ENCODE results near the gene FOXO6. TPM values are rescaled to one million over a fixed set of nuclear protein-coding genes. Genes with fewer than 3 reads are reported as not detected.

Gene FOXO6
- total and polyA plus RNA-seq, 9 of the 15 experiments (the other 6 are each of a cell fraction or from before 2014, with no cell fraction given), result 0.04 to 0.31 (median 0.12) TPM; not detected in 5

DNA sequence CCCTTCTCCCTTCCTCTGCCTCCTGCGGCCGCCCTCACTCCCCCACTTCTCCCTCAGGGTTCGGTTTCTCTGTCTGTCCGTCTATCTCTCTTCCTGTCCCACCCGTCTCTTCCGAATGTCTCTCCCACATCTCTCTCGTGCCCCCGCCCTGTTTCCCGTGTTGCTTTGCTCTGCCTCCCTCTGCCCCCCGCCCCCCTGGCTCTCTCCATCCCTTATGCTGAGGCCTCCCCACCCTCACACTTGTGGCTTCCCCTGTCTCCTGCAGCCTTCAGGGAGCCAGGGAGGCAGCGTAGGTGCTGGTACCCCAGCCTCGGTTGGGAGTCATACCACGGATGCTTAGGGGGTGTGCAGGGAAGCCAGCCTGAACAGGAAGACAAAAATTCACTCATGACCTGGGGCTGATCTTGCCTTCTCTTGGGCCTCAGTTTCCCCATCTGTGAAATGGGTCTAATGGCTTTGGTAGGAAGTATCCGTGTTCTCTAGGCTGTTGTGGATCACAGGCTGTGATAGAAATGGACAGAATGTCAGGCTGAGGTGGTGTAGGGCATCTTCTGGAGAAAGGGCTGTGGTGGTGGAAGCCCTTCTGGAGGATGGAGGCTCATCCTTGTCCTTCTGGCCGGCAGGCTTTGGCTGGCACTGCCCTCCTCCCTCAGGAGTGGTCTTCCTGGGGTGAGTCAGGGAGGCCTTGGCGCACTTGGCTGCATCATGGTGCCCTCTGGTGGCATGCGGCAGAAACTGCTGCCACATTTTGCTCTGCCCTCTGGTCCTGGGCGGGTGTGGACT lies 55.5 kb downstream of the FOXO6 start (continued):
- TF ChIP-seq, protein P1, sequence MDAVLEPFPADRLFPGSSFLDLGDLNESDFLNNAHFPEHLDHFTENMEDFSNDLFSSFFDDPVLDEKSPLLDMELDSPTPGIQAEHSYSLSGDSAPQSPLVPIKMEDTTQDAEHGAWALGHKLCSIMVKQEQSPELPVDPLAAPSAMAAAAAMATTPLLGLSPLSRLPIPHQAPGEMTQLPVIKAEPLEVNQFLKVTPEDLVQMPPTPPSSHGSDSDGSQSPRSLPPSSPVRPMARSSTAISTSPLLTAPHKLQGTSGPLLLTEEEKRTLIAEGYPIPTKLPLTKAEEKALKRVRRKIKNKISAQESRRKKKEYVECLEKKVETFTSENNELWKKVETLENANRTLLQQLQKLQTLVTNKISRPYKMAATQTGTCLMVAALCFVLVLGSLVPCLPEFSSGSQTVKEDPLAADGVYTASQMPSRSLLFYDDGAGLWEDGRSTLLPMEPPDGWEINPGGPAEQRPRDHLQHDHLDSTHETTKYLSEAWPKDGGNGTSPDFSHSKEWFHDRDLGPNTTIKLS (IDR thresholded peaks at IDR 0.05; ENCODE audit: borderline replicate concordance, low read depth), result no peak
- TF ChIP-seq HMGN3 (IDR thresholded peaks at IDR 0.05; ENCODE audit: borderline replicate concordance, extremely low read depth, insufficient read length, low read depth, low read length) (no peak), MCM5 (IDR thresholded peaks at IDR 0.05; ENCODE audit: low read depth) (no peak), ETS2 (tag; IDR thresholded peaks at IDR 0.05; ENCODE audit: borderline replicate concordance, poor library complexity, severe bottlenecking) (no peak), SAP30 (IDR thresholded peaks at IDR 0.05; ENCODE audit: borderline replicate concordance, insufficient read depth, low read depth, low read length, poor library complexity, severe bottlenecking) (no peak), HNRNPH1 (optimal IDR thresholded peaks at IDR 0.05; ENCODE audit: low read depth, low read length) (no peak), ZZZ3 (IDR thresholded peaks at IDR 0.05) (no peak), ZNF12 (CRISPR knock-in tag; IDR thresholded peaks at IDR 0.05) (no peak), ZNF830 (CRISPR knock-in tag; IDR thresholded peaks at IDR 0.05) (no peak), CHD2 (IDR thresholded peaks at IDR 0.05; ENCODE audit: low read depth, low read length) (no peak), POLR2AphosphoS2 (IDR thresholded peaks at IDR 0.05; ENCODE audit: low read length) (no peak), MAZ (CRISPR knock-in tag; conservative IDR thresholded peaks at IDR 0.05 in 1 of 2, IDR thresholded peaks at IDR 0.05 in 1 of 2) (peak; percentile 51 to 69; a peak in 3 of 4 replicates), PRMT5 (CRISPR knock-in tag; IDR thresholded peaks at IDR 0.05) (no peak), ZNF431 (CRISPR knock-in tag; IDR thresholded peaks at IDR 0.05) (no peak), HCFC1 (IDR thresholded peaks at IDR 0.05; ENCODE audit: low read depth, low read length) (0 out of 2 replicates have a peak, but pooled peaks have one; percentile 22), NCOA2 (IDR thresholded peaks at IDR 0.05; ENCODE audit: partially characterized antibody in 2 of 2) (no peak), CHD1 (IDR thresholded peaks at IDR 0.05; ENCODE audit: low read length) (no peak), ZNF41 (CRISPR knock-in tag; conservative IDR thresholded peaks at IDR 0.05) (no peak), ZNF77 (CRISPR knock-in tag; IDR thresholded peaks at IDR 0.05) (no peak), STAG1 (CRISPR knock-in tag; IDR thresholded peaks at IDR 0.05; ENCODE audit: borderline replicate concordance) (peak; percentile 81; the same call in 1 of the 2 replicates)
- TF ChIP-seq, protein P2, sequence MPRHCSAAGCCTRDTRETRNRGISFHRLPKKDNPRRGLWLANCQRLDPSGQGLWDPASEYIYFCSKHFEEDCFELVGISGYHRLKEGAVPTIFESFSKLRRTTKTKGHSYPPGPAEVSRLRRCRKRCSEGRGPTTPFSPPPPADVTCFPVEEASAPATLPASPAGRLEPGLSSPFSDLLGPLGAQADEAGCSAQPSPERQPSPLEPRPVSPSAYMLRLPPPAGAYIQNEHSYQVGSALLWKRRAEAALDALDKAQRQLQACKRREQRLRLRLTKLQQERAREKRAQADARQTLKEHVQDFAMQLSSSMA (CRISPR knock-in tag; IDR thresholded peaks at IDR 0.05), result no peak
- TF ChIP-seq, protein P3, sequence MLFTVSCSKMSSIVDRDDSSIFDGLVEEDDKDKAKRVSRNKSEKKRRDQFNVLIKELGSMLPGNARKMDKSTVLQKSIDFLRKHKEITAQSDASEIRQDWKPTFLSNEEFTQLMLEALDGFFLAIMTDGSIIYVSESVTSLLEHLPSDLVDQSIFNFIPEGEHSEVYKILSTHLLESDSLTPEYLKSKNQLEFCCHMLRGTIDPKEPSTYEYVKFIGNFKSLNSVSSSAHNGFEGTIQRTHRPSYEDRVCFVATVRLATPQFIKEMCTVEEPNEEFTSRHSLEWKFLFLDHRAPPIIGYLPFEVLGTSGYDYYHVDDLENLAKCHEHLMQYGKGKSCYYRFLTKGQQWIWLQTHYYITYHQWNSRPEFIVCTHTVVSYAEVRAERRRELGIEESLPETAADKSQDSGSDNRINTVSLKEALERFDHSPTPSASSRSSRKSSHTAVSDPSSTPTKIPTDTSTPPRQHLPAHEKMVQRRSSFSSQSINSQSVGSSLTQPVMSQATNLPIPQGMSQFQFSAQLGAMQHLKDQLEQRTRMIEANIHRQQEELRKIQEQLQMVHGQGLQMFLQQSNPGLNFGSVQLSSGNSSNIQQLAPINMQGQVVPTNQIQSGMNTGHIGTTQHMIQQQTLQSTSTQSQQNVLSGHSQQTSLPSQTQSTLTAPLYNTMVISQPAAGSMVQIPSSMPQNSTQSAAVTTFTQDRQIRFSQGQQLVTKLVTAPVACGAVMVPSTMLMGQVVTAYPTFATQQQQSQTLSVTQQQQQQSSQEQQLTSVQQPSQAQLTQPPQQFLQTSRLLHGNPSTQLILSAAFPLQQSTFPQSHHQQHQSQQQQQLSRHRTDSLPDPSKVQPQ (CRISPR knock-in tag; IDR thresholded peaks at IDR 0.05; ENCODE audit: borderline replicate concordance), result no peak

Data from K562 (cell line).